ENCODE measurements around the gene MCRIP1. TPM values are rescaled to one million over a fixed set of nuclear protein-coding genes. Genes with fewer than 3 reads are reported as not detected.

Gene MCRIP1
- total and polyA plus RNA-seq, 2 of the 13 experiments (the other 11 are each of a cell fraction or from before 2014, with no cell fraction given): 79.7 to 84.9 TPM

DNA sequence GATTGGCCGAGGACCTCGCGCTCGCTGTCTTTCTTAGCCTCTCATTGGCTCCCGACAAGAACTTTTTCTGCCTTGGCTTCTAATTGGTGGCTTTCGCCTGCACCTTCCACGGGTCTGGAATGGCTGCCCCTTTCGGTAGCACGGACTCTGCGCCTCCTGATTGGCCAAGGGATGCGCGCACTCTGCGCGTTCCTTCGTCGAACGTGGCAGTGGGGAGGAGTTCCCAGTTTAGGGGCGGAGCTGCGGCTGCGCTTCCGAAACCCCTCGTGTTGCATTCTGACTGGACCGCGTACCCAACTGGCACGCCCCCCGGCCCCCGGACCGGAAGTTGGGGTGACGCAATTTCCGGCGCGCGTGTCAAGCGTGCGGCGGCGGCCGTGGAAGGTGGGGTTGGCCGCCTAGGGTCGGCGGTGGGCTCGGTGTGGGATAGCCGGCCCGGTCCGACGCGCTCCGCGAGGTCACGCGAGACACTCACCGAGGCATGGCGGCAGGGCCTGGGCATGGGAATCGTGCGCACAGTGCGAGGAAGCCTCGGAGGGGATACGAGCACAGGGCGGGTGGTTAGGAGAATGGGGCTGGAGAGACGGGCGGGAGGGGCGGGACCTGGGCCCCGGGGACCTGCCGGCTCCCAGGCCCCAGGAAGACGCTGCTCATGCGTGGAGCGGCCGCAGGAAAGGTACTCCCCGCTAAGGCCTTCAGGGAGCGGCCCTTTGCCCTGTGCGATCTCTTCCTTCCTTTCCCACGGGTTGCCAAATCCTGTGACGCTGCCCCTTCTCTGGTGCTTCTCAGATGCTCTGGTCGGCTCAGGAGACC is 27.9 kb upstream of the MCRIP1 start (continued):
- peak; percentile 82 for TF ChIP-seq PATZ1 (CRISPR knock-in tag; IDR thresholded peaks at IDR 0.05)
- TF ChIP-seq ZNF644 (CRISPR knock-in tag; IDR thresholded peaks at IDR 0.05; ENCODE audit: low read depth): no peak
- TF ChIP-seq ATF3 (CRISPR knock-in tag; IDR thresholded peaks at IDR 0.05): peak; percentile 97
- peak; percentile 92 for TF ChIP-seq MTERF4 (CRISPR knock-in tag; IDR thresholded peaks at IDR 0.05)
- TF ChIP-seq, protein P1, sequence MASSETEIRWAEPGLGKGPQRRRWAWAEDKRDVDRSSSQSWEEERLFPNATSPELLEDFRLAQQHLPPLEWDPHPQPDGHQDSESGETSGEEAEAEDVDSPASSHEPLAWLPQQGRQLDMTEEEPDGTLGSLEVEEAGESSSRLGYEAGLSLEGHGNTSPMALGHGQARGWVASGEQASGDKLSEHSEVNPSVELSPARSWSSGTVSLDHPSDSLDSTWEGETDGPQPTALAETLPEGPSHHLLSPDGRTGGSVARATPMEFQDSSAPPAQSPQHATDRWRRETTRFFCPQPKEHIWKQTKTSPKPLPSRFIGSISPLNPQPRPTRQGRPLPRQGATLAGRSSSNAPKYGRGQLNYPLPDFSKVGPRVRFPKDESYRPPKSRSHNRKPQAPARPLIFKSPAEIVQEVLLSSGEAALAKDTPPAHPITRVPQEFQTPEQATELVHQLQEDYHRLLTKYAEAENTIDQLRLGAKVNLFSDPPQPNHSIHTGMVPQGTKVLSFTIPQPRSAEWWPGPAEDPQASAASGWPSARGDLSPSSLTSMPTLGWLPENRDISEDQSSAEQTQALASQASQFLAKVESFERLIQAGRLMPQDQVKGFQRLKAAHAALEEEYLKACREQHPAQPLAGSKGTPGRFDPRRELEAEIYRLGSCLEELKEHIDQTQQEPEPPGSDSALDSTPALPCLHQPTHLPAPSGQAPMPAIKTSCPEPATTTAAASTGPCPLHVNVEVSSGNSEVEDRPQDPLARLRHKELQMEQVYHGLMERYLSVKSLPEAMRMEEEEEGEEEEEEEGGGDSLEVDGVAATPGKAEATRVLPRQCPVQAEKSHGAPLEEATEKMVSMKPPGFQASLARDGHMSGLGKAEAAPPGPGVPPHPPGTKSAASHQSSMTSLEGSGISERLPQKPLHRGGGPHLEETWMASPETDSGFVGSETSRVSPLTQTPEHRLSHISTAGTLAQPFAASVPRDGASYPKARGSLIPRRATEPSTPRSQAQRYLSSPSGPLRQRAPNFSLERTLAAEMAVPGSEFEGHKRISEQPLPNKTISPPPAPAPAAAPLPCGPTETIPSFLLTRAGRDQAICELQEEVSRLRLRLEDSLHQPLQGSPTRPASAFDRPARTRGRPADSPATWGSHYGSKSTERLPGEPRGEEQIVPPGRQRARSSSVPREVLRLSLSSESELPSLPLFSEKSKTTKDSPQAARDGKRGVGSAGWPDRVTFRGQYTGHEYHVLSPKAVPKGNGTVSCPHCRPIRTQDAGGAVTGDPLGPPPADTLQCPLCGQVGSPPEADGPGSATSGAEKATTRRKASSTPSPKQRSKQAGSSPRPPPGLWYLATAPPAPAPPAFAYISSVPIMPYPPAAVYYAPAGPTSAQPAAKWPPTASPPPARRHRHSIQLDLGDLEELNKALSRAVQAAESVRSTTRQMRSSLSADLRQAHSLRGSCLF (CRISPR knock-in tag; IDR thresholded peaks at IDR 0.05; ENCODE audit: borderline replicate concordance): no peak
- no peak; the same call in 1 of the 2 replicates for TF ChIP-seq ZNF329 (CRISPR knock-in tag; IDR thresholded peaks at IDR 0.05; ENCODE audit: low read depth)
- TF ChIP-seq, protein P2, sequence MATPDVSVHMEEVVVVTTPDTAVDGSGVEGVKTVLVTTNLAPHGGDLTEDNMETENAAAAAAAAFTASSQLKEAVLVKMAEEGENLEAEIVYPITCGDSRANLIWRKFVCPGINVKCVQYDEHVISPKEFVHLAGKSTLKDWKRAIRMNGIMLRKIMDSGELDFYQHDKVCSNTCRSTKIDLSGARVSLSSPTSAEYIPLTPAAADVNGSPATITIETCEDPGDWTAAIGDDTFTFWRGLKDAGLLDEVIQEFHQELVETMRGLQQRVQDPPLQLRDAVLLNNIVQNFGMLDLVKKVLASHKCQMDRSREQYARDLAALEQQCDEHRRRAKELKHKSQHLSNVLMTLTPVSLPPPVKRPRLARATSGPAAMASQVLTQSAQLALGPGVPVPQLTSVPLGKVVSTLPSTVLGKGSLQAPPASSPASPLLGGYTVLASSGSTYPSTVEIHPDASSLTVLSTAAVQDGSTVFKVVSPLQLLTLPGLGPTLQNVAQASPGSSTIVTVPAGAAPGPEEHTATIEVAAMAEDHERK (CRISPR knock-in tag; IDR thresholded peaks at IDR 0.05; ENCODE audit: low read depth): peak; percentile 82
- TF ChIP-seq ZMAT3 (CRISPR knock-in tag; conservative IDR thresholded peaks at IDR 0.05): peak; percentile 82
- peak; percentile 86 for TF ChIP-seq ZNF670 (CRISPR knock-in tag; IDR thresholded peaks at IDR 0.05; ENCODE audit: borderline replicate concordance)
- TF ChIP-seq ZNF256 (CRISPR knock-in tag; conservative IDR thresholded peaks at IDR 0.05): no peak
- TF ChIP-seq GLI4 (CRISPR knock-in tag; IDR thresholded peaks at IDR 0.05; ENCODE audit: borderline replicate concordance): peak; percentile 94
- TF ChIP-seq ARNT (IDR thresholded peaks at IDR 0.05): no peak
- no peak for TF ChIP-seq LCORL (IDR thresholded peaks at IDR 0.05)
- TF ChIP-seq LCORL (CRISPR knock-in tag; IDR thresholded peaks at IDR 0.05): no peak
- TF ChIP-seq ZNF224 (CRISPR knock-in tag; IDR thresholded peaks at IDR 0.05): 0 out of 2 replicates have a peak, but pooled peaks have one; percentile 58
- TF ChIP-seq ZNF772 (CRISPR knock-in tag; IDR thresholded peaks at IDR 0.05): peak; percentile 87
- no peak for TF ChIP-seq ZNF17 (CRISPR knock-in tag; IDR thresholded peaks at IDR 0.05)
- no peak; the same call in 1 of the 2 replicates for TF ChIP-seq MAZ (IDR thresholded peaks at IDR 0.05; ENCODE audit: borderline replicate concordance, low read depth, low read length)
- TF ChIP-seq MAZ (CRISPR knock-in tag; IDR thresholded peaks at IDR 0.05; ENCODE audit: low read depth): peak; percentile 45
